ENCODE results near the gene LHPP.

Gene LHPP

DNA sequence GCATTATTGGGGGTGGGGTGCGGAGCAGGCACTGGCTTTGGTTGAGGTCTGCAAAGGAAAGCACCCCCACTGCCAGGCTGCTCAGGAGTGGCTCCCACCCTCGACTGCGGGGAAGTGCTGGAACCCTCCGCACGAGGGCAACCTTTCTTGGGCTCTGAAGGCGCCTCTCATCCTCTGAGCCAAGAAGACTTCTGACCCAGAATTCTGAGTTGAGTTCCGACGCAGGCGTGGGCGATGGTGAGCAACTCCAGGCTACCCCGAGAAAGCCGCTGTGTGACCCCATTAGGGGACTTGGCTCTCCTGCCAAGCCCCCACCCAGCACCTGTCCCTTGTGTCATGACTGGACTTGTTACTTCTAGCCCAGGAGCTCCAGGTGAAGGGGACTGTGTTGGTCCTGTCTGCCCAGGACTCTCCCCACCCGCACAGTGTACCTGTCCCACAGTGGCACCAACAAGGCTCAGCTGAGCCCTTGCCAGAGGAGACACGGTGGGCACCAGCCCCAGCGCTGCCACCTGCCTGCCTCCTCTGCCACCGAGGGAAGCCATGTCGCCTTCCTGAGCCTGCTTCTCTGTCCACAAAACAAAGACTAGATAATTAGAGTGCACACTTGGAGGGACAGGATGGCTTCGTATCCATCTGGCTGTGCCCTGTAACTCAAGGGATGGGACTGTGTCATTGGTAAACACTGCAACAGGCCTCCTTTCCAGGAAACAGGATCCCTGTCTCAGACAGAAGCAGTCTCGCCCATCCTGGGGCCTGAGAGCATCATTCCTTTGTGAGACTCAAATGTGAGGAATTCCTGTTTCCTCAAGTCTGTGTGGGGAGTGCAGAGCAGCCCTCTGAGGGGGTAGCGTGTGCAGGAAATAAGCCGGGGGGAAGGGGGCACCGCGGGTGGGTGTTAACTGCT lies 128.8 kb downstream of the LHPP start:
- H3K4me1 ChIP-seq (ENCODE audit: control extremely low read depth in 1 of 4, control insufficient read depth in 4 of 4, insufficient read depth in 4 of 4, low read length in 3 of 4), result peaks cover 0 to 23% (median 14%) of the 10 kb centered on the region in 4 experiments
- ChIA-PET CTCF (no interaction called here), POLR2A (no interaction called here)
- no peak overlapping the region for H3K4me3 ChIP-seq (ENCODE audit: control insufficient read depth in 1 of 7, extremely low read depth in 1 of 7, insufficient read depth in 4 of 7, low read depth in 2 of 7, low read length in 6 of 7)
- H3K36me3 ChIP-seq (ENCODE audit: control insufficient read depth in 4 of 4, insufficient read depth in 4 of 4, low read length in 3 of 4), result no peaks in the 10 kb centered on the region
- peaks cover 0 to 7% (median 3%) of the 10 kb centered on the region in 5 experiments for H3K9me3 ChIP-seq (ENCODE audit: control extremely low read depth in 1 of 5, control insufficient read depth in 4 of 5, insufficient read depth in 2 of 5, low read depth in 1 of 5, low read length in 4 of 5)
- H3K27me3 ChIP-seq (replicated peaks in 2 of 5; ENCODE audit: control insufficient read depth in 4 of 5, insufficient read depth in 5 of 5, low read length in 4 of 5), result peaks cover 0 to 3% (median 0%) of the 10 kb centered on the region in 5 experiments
- no peak for DNase-seq
- H3K27ac ChIP-seq (ENCODE audit: insufficient read depth in 1 of 2, low read depth in 1 of 2, low read length in 2 of 2, poor library complexity in 1 of 2, severe bottlenecking in 2 of 2), result no peak overlapping the region
- 96% methylated on average over 18 of the region's 23 CpGs for WGBS (ENCODE audit: insufficient coverage)

DNA sequence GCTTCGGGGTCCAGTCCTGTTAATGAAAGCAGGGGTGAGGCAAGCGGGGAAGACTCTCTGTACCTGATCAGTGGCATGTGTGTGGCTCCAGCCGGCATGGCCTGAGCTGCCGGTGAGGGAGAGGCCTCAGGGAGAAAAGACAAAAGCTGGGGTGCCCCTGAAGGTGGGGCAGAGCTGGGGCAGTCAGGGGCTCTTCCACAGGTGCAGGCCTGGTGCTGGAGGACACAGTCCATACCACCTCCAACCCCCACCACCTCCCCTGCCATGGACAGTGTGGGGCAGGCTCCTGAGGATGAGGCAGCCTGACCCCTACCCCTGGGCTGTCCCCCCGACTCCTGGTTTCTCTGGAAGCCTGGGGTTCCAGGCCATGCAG lies 129.5 kb downstream of the LHPP start:
- WGBS (ENCODE audit: insufficient coverage), result 100% methylated on average over 1 of the region's 5 CpGs
- no peak overlapping the region for H3K4me3 ChIP-seq (ENCODE audit: control insufficient read depth in 1 of 7, extremely low read depth in 1 of 7, insufficient read depth in 4 of 7, low read depth in 2 of 7, low read length in 6 of 7)
- POLR2A ChIA-PET, result no interaction called here
- no peak overlapping the region for H3K27ac ChIP-seq (ENCODE audit: insufficient read depth in 1 of 2, low read depth in 1 of 2, low read length in 2 of 2, poor library complexity in 1 of 2, severe bottlenecking in 2 of 2)
- no peak for DNase-seq
- H3K36me3 ChIP-seq (ENCODE audit: control insufficient read depth in 4 of 4, insufficient read depth in 4 of 4, low read length in 3 of 4), result no peaks in the 10 kb centered on the region
- CTCF ChIA-PET, result interaction anchor here (0.9 kb wide), 1 partner anchor 53 kb away, joined by 3 read pairs; no protein-coding TSS in a partner anchor
- H3K4me1 ChIP-seq (ENCODE audit: control extremely low read depth in 1 of 4, control insufficient read depth in 4 of 4, insufficient read depth in 4 of 4, low read length in 3 of 4), result peaks cover 0 to 29% (median 16%) of the 10 kb centered on the region in 4 experiments
- peaks cover 0 to 7% (median 3%) of the 10 kb centered on the region in 5 experiments for H3K9me3 ChIP-seq (ENCODE audit: control extremely low read depth in 1 of 5, control insufficient read depth in 4 of 5, insufficient read depth in 2 of 5, low read depth in 1 of 5, low read length in 4 of 5)
- H3K27me3 ChIP-seq (replicated peaks in 2 of 5; ENCODE audit: control insufficient read depth in 4 of 5, insufficient read depth in 5 of 5, low read length in 4 of 5), result peaks cover 0 to 3% (median 0%) of the 10 kb centered on the region in 5 experiments

DNA sequence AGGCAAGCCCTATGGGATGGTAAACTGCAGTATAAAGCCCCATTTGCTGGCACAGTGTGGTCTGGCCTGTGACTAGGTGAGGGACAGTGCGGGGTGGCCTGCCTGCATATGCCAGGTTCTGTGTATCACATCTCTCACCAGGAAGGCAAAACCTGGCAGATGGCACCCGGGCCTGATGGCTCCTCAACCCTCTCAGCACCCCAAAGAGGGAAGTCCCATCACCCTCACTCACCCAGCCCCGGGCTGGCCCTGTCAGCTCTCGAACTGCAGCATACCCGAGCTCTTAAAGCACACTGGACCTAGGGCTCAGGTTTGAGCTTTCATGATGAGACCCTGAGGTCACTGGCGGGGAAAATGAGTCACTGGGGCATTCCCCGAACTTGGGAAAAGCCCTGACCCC lies 130.5 kb downstream of the LHPP start:
- H3K27me3 ChIP-seq (replicated peaks in 2 of 5; ENCODE audit: control insufficient read depth in 4 of 5, insufficient read depth in 5 of 5, low read length in 4 of 5), result peaks cover 0 to 3% (median 0%) of the 10 kb centered on the region in 5 experiments
- peaks cover 0 to 31% (median 17%) of the 10 kb centered on the region in 4 experiments for H3K4me1 ChIP-seq (ENCODE audit: control extremely low read depth in 1 of 4, control insufficient read depth in 4 of 4, insufficient read depth in 4 of 4, low read length in 3 of 4)
- 100% methylated on average over 6 of the region's 7 CpGs for WGBS (ENCODE audit: insufficient coverage)
- no peak overlapping the region for H3K4me3 ChIP-seq (ENCODE audit: control insufficient read depth in 1 of 7, extremely low read depth in 1 of 7, insufficient read depth in 4 of 7, low read depth in 2 of 7, low read length in 6 of 7)
- CTCF ChIA-PET, result interaction anchor here (0.9 kb wide), 1 partner anchor 54 kb away, joined by 3 read pairs; no protein-coding TSS in a partner anchor
- POLR2A ChIA-PET, result no interaction called here
- H3K9me3 ChIP-seq (ENCODE audit: control extremely low read depth in 1 of 5, control insufficient read depth in 4 of 5, insufficient read depth in 2 of 5, low read depth in 1 of 5, low read length in 4 of 5), result peaks cover 0 to 7% (median 3%) of the 10 kb centered on the region in 5 experiments
- H3K27ac ChIP-seq (ENCODE audit: insufficient read depth in 1 of 2, low read depth in 1 of 2, low read length in 2 of 2, poor library complexity in 1 of 2, severe bottlenecking in 2 of 2), result no peak overlapping the region
- H3K36me3 ChIP-seq (ENCODE audit: control insufficient read depth in 4 of 4, insufficient read depth in 4 of 4, low read length in 3 of 4), result no peaks in the 10 kb centered on the region
- DNase-seq, result no peak

DNA sequence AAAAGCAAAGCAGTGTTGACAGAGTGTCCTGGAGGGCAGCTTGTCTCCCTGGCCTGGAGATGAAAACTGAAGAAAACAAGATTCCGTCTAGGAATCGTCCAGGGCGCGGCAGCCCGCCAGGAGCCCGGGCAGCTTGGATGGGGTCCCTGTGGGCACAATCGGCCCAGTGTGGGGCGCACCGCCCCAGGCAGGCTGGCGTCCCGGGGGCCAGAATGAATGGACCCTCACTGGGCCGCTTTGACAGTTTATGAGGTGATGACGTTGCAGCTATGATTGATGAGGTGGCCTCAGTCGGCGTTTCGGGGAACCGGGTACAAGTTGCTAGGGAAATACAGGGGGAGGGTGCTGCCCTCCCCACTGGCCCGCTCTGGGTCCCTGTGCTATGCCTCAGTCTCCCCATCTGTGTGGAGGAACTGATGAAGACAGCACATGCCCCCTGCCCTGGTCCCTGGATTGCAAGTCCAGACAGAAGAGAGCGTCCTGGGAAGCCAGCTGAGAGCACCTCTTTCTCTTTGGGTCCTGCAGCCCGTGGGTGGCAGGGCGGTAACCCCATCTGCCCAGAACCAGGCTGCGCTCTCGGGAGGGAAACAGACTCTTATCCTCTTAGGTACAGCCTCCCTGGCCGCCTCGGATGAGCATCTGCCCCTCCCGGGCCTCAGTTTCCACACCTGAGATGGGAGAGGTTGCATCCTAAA lies 131.3 kb downstream of the LHPP start:
- ChIA-PET CTCF (interaction anchor here (1.4 kb wide), 1 partner anchor 10 kb away, joined by 3 read pairs; no protein-coding TSS in a partner anchor), POLR2A (no interaction called here)
- peaks cover 0 to 31% (median 17%) of the 10 kb centered on the region in 4 experiments for H3K4me1 ChIP-seq (ENCODE audit: control extremely low read depth in 1 of 4, control insufficient read depth in 4 of 4, insufficient read depth in 4 of 4, low read length in 3 of 4)

DNA sequence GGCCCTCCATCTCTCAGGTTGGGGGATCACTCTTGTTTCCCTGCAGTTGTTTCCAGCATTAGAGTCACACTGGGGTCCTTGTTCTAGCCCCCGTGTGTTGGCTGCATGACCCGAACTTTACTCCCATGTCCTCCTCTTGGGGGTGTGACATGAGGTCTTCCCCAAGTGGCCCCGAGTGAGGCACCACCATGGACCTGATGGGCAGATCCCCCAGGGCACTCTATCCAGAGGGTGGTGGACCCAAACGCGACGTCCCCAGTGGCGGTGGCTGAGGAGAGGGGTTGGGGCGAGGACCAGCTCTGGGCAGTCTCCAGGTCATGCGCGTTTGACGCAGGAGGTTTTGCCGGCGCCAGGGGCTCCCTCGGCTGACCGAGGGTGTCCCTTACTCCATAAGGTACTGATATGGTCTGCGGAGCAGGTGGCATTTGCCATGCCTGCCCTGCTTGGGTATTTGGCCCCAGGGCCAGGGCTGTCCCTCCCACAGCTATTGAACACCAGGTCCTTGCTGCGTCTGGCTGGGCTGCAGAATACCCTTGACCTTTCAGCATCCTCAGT lies 131.9 kb downstream of the LHPP start:
- peaks cover 0 to 7% (median 3%) of the 10 kb centered on the region in 5 experiments for H3K9me3 ChIP-seq (ENCODE audit: control extremely low read depth in 1 of 5, control insufficient read depth in 4 of 5, insufficient read depth in 2 of 5, low read depth in 1 of 5, low read length in 4 of 5)
- POLR2A ChIA-PET, result no interaction called here
- H3K36me3 ChIP-seq (ENCODE audit: control insufficient read depth in 4 of 4, insufficient read depth in 4 of 4, low read length in 3 of 4), result no peaks in the 10 kb centered on the region
- H3K4me3 ChIP-seq (ENCODE audit: control insufficient read depth in 1 of 7, extremely low read depth in 1 of 7, insufficient read depth in 4 of 7, low read depth in 2 of 7, low read length in 6 of 7), result no peak overlapping the region
- peaks cover 0 to 26% (median 14%) of the 10 kb centered on the region in 4 experiments for H3K4me1 ChIP-seq (ENCODE audit: control extremely low read depth in 1 of 4, control insufficient read depth in 4 of 4, insufficient read depth in 4 of 4, low read length in 3 of 4)
- no peak for DNase-seq
- 99% methylated on average over 14 of the region's 17 CpGs for WGBS (ENCODE audit: insufficient coverage)
- CTCF ChIA-PET, result interaction anchor here (1.4 kb wide), 1 partner anchor 9 kb away, joined by 3 read pairs; no protein-coding TSS in a partner anchor
- H3K27me3 ChIP-seq (replicated peaks in 2 of 5; ENCODE audit: control insufficient read depth in 4 of 5, insufficient read depth in 5 of 5, low read length in 4 of 5), result peaks cover 0 to 3% (median 0%) of the 10 kb centered on the region in 5 experiments
- no peak overlapping the region for H3K27ac ChIP-seq (ENCODE audit: insufficient read depth in 1 of 2, low read depth in 1 of 2, low read length in 2 of 2, poor library complexity in 1 of 2, severe bottlenecking in 2 of 2)

More for the DNA sequence above, 131.3 kb downstream of the LHPP start:
- H3K27ac ChIP-seq (ENCODE audit: insufficient read depth in 1 of 2, low read depth in 1 of 2, low read length in 2 of 2, poor library complexity in 1 of 2, severe bottlenecking in 2 of 2), result no peak overlapping the region
- DNase-seq, result no peak
- H3K9me3 ChIP-seq (ENCODE audit: control extremely low read depth in 1 of 5, control insufficient read depth in 4 of 5, insufficient read depth in 2 of 5, low read depth in 1 of 5, low read length in 4 of 5), result peaks cover 0 to 7% (median 3%) of the 10 kb centered on the region in 5 experiments
- no peaks in the 10 kb centered on the region for H3K36me3 ChIP-seq (ENCODE audit: control insufficient read depth in 4 of 4, insufficient read depth in 4 of 4, low read length in 3 of 4)
- WGBS (ENCODE audit: insufficient coverage), result 97% methylated on average over 23 of the region's 26 CpGs
- peaks cover 0 to 3% (median 0%) of the 10 kb centered on the region in 5 experiments for H3K27me3 ChIP-seq (replicated peaks in 2 of 5; ENCODE audit: control insufficient read depth in 4 of 5, insufficient read depth in 5 of 5, low read length in 4 of 5)
- no peak overlapping the region for H3K4me3 ChIP-seq (ENCODE audit: control insufficient read depth in 1 of 7, extremely low read depth in 1 of 7, insufficient read depth in 4 of 7, low read depth in 2 of 7, low read length in 6 of 7)

DNA sequence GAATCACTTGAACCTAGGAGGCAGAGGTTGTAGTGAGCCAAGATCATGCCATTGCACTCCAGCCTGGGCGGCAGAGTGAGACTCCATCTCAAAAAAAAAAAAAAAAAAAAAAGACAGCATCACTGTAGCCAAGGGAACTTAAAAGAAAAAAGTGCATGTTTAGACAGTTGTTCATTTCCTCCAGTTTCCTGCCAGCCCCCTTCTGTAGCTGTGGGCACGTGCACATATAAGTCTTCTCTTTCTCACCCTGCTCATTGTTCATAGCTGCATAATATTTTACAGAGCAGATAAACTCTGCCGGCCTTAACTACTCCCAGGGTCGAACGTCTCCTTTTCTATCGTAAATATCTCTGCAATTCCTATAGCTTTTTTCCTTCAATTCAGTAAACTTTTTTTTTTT lies 132.6 kb downstream of the LHPP start:
- peaks cover 0 to 3% (median 0%) of the 10 kb centered on the region in 5 experiments for H3K27me3 ChIP-seq (replicated peaks in 2 of 5; ENCODE audit: control insufficient read depth in 4 of 5, insufficient read depth in 5 of 5, low read length in 4 of 5)
- ChIA-PET CTCF (no interaction called here), POLR2A (no interaction called here)
- H3K4me3 ChIP-seq (ENCODE audit: control insufficient read depth in 1 of 7, extremely low read depth in 1 of 7, insufficient read depth in 4 of 7, low read depth in 2 of 7, low read length in 6 of 7), result no peak overlapping the region
- H3K27ac ChIP-seq (ENCODE audit: insufficient read depth in 1 of 2, low read depth in 1 of 2, low read length in 2 of 2, poor library complexity in 1 of 2, severe bottlenecking in 2 of 2), result no peak overlapping the region
- WGBS (ENCODE audit: insufficient coverage), result 100% methylated on average over 1 of the region's 6 CpGs
- peaks cover 0 to 7% (median 3%) of the 10 kb centered on the region in 5 experiments for H3K9me3 ChIP-seq (ENCODE audit: control extremely low read depth in 1 of 5, control insufficient read depth in 4 of 5, insufficient read depth in 2 of 5, low read depth in 1 of 5, low read length in 4 of 5)
- H3K4me1 ChIP-seq (ENCODE audit: control extremely low read depth in 1 of 4, control insufficient read depth in 4 of 4, insufficient read depth in 4 of 4, low read length in 3 of 4), result peaks cover 0 to 18% (median 7%) of the 10 kb centered on the region in 4 experiments
- DNase-seq, result no peak
- no peaks in the 10 kb centered on the region for H3K36me3 ChIP-seq (ENCODE audit: control insufficient read depth in 4 of 4, insufficient read depth in 4 of 4, low read length in 3 of 4)
